HG03060 (cell line): ENCODE data around the gene ABCG4.
"Not testable (repeated sequence)": the region's sequence is repeated elsewhere in the genome, so short reads cannot be mapped to it uniquely, and the experiment has no call there.

Source experiments
- ATAC-seq: cut with Tn5 transposase; IDR thresholded peaks from one replicate; pipeline ENCODE4 v1.9.1; 2021; ENCODE audit warnings: low read depth, moderate number of reproducible peaks; ENCODE audit not compliant: unreplicated experiment

The ABCG4 gene

DNA sequence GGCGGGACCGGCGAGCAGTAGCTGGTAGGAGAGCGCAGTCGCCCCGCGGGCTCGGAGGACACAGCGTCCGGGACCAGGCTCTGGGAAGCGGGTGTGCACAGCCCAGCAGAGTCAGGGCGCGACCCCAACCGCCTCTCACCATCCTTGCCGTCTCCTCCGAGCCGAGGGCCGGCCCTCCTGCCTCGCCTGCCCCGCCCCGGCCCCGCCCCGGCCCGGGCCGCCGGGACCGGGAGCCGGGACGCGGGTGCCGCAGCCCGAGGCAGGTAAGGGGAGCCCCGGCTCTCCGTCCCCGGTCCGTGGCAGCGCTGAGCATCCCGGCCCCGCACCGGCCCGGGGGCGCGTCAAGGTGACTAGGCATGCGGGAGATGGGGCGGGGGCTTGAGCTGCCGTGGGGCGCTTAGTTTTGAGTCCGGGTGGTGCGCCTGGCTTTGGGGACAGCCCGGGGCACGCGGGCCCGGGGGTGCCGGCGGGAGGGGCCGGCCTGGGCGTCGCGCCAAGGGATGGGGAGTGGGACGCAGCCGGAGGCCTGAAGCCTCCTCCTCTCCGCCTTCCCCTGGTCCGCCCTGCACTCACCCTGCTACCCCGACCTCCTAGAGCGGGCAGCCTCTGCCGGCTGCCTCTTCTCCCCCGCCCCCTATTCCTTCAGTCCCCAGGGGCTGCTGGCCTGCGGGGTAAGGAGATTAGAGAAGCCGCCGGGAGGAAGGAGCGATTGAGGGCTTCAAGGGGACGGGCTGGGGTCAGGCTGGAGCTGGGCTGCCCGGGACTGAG is at the start of gene ABCG4:
TSS of gene ABCG4 (plus strand) at position 35 of the 768 bp plus-strand sequence. CDS start 914 bp downstream, outside the sequence.
- no peak for ATAC-seq

GRCh38 chr11:119099711-119100110 is 49.1 kb upstream of the ABCG4 start:
- no peak for ATAC-seq

GRCh38 chr11:119100246-119100970 is 48.4 kb upstream of the ABCG4 start:
- ATAC-seq: no peak

GRCh38 chr11:119100994-119101758 is 47.7 kb upstream of the ABCG4 start:
- no peak for ATAC-seq

GRCh38 chr11:119101759-119102423 is 47.0 kb upstream of the ABCG4 start, which contains the start of gene DPAGT1:
DPAGT1 (minus strand) TSS chr11:119101853; CDS start chr11:119101655, 198 bp downstream.
- ATAC-seq: peak; percentile 60

- ATAC-seq: not testable (repeated sequence)
Measured at GRCh38 chr11:119103161-119103664, 45.6 kb upstream of the ABCG4 start.

GRCh38 chr11:119103793-119104192 is 45.1 kb upstream of the ABCG4 start:
- no peak for ATAC-seq

- ATAC-seq: peak; percentile 40
Measured at GRCh38 chr11:119106564-119107537, 42.0 kb upstream of the ABCG4 start, which contains the start of gene C2CD2L. C2CD2L (plus strand) TSS chr11:119107344; CDS start chr11:119107742, 398 bp downstream.

- ATAC-seq: no peak
Measured at GRCh38 chr11:119107538-119108145, 41.2 kb upstream of the ABCG4 start.

DNA sequence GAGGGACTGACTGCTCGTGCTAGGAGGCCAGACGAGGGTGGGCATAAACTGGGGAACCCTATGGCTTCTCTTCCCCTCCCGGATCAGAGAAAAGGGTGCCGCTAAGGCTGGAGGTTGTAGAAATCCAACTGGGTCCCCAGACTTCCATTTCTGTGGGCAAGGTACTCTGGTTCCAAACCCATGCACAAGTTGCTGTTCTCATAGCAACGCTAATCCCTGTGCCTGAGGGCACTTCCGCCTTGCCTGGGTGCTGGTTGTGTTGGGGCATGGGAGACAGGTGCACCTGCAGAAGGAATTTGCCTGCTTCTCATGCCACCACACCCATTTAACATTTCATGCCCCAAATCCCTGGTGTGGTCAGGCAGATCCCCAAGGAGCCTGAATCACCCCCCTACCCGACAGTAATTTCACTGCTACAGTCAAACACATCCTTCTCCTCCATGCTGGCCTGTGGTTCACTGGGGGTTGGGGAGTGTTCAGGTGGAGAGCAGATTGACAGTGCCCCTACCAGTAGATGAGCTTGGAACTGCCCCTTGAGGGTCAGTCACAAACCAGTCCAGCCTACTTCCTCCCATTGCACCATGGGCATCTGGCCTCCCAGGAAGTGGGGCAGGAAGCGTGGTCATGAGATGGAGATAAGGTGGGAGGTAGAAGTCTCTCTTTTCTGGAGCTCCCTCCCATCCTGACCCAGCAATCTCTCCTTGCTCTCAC is 40.6 kb upstream of the ABCG4 start:
- ATAC-seq: no peak

GRCh38 chr11:119108857-119109221 is 40.0 kb upstream of the ABCG4 start:
- no peak for ATAC-seq

- no peak for ATAC-seq
Measured at GRCh38 chr11:119109843-119110242, 39.0 kb upstream of the ABCG4 start.

GRCh38 chr11:119110439-119110838 is 38.4 kb upstream of the ABCG4 start:
- ATAC-seq: no peak

DNA sequence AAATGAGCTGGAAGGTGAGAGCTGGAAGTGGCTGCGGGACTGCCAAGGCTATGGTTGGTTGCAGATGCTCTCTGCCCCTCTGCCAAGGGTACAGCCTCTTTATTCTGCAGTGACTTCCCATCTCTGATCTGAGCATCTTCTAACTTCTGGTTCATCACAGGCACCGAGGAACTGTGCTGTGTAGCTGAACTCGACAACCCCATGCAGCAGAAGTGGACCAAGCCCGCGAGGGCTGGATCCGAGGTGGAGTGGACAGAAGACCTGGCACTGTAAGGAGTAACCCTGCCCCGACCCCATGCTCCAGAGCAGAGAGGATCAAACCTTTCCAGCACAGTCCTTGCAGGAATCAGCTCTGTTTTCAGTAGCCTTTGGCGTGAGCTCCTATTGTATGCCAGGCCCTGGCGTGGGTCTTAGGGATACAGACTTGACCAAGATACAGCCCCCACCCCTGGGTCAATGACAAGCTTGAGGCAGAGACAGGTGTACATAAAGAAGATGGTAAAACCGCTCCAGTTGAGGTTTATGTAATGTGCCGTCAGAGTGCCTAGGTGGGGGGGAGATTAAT is 37.4 kb upstream of the ABCG4 start:
- no peak for ATAC-seq

- no peak for ATAC-seq
Measured at GRCh38 chr11:119112314-119113020, 36.4 kb upstream of the ABCG4 start.

GRCh38 chr11:119113716-119114115 is 35.1 kb upstream of the ABCG4 start:
- no peak for ATAC-seq

- ATAC-seq: no peak
Measured at GRCh38 chr11:119114351-119114750, 34.5 kb upstream of the ABCG4 start.
